Measurements from ENCODE around the gene SUSD1. TPM values are rescaled to one million over a fixed set of nuclear protein-coding genes. Genes with fewer than 3 reads are reported as not detected.
"Not testable (repeated sequence)": the region's sequence is repeated elsewhere in the genome, so short reads cannot be mapped to it uniquely, and the experiment has no call there.

SUSD1 gene
- polyA plus RNA-seq, 3 donors = 31.7 to 41.4 (median 31.8) TPM

DNA sequence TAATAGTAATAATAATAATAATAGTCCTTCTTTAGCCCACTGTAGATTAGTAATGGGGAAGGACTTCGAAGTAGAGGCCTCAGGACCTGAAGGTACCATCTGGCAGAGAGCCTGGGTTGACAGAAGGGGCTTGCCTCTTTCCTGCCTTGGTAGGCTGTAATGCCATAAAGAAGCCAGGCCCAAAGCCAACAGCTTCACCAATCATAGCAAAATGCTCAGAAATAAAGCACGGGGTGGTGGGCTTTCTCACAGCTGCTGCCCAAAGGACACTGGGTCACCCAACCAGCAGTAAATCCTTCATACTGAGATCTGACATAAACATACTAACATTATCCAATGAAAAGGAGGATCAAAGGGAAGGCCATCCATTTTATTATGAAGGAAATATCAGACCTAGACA, 70.7 kb downstream of the SUSD1 start:
- DNase-seq (ENCODE audit: low read depth in 3 of 3, low spot score in 2 of 3) = no peak

DNA sequence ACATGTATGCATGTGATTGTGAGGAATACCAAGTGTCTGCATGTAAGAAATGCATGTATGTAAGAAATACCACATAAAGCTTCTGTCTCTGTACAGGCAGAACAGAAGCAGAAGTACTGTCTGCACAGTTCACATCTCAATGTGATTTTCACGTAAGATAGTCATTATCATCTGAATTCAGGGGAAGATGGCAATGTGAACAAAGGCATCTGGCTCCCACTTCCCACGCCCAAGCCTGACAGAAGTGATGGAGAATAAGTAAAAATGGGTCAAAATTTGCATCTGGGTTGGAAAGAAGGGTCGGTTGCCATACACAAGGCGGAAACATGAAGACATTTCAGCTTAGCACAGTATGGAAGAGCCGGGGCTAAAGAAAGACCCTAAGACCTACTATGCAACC, 71.7 kb downstream of the SUSD1 start:
- no peak for DNase-seq (ENCODE audit: low read depth in 3 of 3, low spot score in 2 of 3)

DNA sequence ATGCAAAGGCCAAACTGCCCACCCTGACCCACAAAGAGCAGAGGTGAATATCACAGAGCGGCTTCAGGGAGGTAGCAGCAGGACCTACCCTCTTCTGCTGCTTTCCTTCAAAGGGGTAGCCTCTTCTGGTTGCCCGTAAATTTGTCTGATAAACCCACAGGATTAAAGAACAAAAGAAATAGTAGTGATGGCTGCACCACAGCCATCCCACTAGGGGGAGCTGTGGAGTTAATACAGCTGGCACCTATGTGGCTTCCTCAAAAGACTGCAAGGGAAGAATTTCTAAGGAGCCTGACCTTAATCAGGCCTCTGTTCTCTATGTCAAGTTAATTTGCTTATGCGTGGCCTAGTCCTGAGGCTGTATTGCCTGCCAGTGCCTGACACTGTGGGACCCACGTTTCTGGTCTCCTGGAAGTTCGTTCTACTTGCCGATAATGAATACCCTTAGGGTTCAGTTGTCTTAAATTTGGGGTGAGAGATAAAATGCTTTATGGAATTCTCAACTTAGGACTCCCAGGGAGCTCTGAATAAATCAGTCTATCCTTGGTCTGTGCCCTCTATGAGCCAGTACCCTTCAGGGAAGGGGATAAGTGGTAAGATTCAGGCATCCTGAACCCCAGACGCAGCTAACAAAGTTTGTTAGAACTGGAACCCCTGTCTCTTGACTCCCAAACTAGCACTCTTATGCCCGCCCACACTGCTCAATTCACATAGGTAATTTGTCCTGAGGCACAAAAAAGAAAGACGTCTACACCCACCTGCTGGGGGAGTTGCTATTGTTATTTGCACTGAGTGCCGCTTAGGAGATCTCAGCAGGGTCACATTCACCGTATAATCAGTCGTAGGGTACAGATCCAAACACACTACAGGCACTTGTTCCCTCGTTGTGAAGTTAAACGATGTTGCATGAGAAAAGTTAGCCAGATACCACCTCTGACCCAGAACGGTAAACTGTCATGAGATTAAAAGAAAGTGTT, 77.1 kb downstream of the SUSD1 start:
- peak in 1 of 3 donors; percentile 65 for DNase-seq (ENCODE audit: low read depth in 3 of 3, low spot score in 2 of 3)

DNA sequence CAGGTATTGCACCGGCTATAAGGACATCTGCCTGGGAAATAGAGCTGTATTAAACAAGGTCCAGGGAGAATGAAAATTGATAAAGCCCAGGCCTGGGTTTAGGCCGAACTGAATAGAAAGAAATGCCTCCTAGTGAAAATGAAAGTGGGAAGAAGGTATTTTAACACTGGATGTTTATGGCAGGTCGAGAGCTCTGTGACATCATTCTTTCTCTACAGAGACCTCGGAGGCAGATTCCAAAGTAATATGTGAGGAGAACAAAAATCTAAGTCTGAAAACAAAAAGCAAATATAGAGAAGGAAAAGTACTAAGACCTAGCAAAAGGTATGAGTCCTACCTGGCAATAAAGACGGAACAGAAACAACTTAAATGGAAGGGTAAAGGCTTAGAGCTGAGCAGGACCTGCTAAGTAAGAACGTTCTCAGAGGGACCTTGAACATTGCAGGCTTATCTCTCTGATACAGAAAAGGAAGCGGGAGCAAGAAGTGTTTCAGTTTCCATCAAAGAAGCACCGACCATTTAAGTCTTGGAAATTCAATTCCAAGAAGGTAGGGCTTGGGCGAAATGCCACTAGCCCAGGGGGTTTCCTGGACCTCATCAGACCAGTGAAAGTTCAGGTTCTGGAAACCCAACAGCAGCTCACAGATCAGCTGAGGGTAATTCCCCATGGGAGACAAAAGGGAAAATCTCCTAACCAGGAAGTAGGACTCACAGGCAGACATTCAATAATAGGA, 80.0 kb downstream of the SUSD1 start:
- no peak for DNase-seq (ENCODE audit: low read depth in 3 of 3, low spot score in 2 of 3)

DNA sequence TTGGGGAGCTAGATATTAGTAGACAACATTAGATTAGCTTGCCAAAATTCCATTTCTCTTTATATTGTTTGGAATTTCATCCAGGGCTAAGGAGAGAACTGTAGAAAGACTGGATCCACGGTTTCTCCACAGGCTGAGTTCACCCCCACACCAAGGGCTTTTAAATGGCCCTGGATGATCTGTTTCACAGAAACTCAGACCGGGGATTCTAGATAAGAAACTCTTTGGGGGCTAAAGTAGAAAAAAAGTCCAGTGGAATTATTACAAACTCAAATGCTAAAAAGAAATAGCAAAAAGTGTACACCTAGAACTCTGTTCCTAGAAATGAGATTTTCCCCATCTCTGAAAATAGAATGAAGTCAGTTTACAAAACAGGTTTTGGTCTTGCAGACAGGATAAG, 80.9 kb downstream of the SUSD1 start:
- DNase-seq (ENCODE audit: low read depth in 3 of 3, low spot score in 2 of 3) = no peak

DNA sequence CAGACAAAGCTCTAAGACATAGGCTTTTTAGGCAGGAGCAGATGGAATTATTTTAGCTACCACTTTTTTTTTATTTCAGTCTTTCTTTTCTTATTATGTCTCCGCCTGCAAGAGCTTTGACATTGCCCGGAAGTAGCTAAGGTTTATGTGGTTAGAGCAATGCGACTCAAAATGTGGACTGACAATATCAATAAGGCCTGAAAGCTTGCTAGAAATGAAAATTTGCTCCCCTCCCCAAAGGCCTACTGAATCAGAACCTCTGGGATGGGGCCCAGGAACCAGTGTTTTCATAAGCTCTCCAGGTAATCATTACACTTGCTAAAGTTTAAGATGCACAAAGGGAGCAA, 81.3 kb downstream of the SUSD1 start:
- no peak for DNase-seq (ENCODE audit: low read depth in 3 of 3, low spot score in 2 of 3)

DNA sequence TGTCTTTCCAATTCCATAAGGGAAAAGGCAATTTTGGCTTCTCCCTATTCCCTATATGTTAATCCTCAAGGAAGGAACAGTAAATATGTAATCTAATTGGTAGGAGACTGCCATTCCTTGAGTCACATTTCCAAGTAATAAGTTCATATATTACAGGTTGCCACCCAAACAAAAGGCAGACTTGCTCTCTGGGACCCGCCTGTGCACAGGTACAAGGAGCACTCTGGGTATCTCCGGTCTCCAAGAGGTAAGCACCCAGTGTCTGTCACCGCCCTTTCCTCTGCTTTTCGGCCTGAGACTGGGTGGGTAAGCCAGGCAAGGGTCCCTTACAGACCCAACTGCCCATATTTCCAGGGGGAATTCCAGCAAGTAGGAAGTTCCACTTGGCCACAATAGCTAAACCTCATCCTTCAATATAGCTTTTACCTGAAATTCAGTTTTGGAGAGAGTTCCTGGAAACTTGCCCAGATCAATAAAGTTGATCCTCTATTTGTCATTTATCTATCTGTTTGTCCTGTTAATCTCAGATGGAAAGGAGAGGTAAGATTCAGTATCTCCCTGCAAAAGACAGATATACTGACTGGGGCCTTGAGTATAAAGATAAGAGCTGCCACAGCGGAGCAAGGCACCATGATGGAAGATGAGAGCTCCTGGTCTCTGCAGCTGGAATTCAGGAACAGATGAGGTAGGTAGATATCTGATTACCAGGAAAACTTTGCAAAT, 81.8 kb downstream of the SUSD1 start:
- DNase-seq (ENCODE audit: low read depth in 3 of 3, low spot score in 2 of 3) = no peak

DNA sequence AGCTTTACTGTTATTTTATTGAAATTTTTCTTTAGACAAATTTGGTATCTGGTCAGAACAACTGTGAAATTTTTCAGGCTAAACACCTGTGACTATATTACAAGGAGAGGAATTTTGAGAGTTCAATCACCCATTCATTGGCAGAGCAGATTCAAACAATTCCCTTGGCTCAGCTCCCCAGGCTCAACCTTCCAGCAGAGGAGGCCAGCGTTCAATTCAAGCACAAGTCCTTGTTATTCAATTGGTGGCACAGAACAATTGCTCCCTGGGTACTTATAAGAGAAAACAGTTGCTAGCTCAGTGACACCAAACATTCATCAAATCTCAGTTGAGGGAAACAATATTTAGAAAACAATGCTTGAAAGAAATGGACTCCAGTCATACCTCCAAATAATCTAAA, 83.3 kb downstream of the SUSD1 start:
- no peak for DNase-seq (ENCODE audit: low read depth in 3 of 3, low spot score in 2 of 3)

DNA sequence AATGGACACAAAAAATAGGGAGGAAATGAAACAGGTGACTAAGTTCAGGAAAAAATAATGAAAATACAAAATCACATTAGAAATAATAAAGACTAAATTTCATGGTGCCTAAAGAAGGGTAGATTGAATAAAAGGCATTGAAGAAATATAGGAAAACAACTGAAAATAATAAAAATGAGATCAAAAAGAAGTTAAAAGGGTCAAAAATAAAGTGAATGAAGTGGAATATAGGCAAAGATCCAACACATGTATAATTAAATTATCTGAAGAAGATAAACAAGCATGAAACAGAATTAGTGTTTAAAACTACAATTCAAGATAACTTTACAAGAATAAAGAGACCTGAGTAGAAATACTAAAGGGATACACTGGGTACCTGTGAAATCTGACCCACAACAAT, 87.6 kb downstream of the SUSD1 start:
- no peak for DNase-seq (ENCODE audit: low read depth in 3 of 3, low spot score in 2 of 3)

DNA sequence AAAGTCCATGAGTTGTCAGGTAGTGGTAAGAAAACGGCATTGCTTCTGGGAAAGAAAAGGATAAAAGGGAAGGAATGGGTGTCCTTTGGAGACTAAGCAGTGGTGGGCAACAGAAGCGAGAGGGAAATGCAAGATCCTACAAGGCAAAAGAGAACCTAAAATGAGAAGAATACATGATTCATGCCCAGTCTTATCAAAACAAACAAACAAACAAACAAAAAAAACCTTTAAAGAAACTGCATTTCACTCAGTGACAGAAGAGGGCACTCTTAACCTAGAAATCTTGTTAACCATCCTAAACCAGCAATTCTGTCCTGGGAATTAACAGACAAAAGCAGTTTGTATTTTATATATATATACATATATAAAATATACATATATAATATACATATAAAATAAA, 88.5 kb downstream of the SUSD1 start:
- no peak for DNase-seq (ENCODE audit: low read depth in 3 of 3, low spot score in 2 of 3)

DNA sequence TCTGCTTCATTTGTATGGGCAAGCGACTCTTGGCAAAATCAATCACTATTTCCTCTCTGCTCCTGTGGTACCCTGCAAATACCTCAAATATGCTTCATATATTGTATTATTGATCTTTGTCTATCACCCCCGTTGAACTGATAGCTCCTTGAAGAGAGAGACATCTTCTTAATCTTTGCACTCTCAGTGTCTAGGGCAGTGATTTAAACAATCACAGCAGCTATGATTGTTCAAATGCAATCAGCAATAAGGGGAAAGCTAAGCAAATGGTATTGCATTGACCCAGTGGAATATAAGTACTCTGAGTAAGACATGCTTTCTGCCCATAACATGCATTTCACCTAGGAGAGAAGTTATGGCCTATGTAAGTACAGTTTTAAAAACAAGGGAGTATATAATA, 90.2 kb downstream of the SUSD1 start:
- DNase-seq (ENCODE audit: low read depth in 3 of 3, low spot score in 2 of 3) = no peak

DNA sequence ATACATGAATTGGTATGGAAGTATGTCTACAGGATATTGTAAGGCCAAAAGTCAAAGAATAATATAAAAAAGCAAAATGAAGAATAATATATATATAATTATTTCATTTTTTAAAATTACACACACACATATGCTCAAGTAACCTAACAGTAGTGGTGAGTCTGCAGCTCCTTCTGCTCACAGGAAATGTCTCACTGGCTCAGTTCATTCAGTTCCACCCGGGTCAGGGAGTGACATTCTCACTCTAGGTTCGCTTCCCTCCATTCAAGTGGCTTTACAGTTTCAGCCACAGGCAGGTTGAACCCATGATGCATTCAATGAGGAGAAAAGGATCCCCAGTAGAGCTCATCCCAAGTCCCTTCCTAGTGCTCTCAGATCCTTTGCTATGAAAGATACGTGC, 90.8 kb downstream of the SUSD1 start:
- DNase-seq (ENCODE audit: low read depth in 3 of 3, low spot score in 2 of 3) = no peak

DNA sequence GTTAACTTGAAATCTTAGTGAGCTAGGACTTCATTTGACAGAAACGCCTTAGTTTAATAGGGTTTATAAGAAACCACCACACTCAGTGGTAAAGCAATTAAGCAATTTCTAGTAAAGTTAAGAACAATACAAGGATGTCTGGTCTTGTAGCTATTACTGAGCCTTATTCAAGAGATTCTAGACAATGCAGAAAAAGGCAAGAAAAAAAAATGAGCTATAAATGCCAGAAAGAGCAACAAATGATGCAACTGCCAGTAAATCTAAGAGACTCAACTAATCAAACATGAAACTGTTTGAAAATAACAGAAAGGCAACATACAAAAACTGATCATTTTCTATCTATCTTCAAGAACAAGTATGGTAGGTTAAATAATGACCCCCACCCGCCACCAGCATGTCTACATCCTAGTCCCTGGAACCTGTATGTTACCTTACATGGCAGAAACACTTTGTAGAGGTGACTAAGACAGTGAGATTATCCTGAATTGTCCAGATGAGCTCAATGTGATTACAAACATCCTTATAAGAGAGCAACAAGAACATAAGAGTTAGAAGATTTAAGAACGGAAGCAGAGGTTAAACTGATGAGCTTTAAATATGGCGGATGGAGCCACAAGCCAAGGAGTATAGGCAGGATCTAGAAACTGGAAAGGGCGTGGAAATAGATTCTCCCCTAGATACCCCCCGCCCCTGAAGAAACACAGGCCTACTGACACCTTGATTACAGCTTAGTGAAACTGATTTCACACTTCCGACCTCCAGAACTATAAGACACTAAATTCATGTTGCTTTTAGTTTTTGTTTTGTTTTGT, 93.0 kb downstream of the SUSD1 start:
- DNase-seq (ENCODE audit: low read depth in 3 of 3, low spot score in 2 of 3) = no peak

DNA sequence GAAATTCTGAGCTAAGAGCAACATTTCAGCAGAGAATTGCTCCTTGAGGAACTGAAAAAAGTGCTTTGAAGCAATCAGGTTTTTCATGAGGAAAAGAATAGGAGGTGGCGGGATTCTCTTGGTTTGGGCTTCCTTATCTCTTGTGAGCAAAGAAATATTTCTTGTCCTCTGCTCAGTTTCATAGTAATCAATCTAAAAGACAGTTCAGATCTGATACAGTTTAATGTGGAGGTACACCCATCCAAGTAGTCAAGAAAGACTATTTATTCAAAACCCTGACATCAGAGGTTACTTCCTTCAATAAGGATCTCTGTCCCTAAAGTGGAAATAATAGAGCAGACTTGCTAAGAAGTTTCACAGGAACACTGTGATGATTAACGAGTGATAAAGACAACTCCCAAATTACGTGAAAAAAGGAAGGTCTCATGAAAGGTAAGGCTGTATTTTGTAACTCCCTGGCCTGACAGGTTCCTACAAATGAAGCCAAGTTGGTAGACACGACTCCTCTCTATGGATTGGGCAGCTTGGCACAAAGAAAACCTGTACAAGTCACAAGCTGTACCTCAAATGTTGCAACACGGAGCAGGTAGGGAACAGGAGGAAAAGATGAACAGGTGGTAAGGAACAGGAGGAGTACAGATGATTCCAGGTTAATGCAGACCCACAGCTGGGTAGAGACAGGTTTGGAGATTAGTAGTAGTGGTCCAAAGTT, 94.1 kb downstream of the SUSD1 start:
- DNase-seq (ENCODE audit: low read depth in 3 of 3, low spot score in 2 of 3) = no peak

DNA sequence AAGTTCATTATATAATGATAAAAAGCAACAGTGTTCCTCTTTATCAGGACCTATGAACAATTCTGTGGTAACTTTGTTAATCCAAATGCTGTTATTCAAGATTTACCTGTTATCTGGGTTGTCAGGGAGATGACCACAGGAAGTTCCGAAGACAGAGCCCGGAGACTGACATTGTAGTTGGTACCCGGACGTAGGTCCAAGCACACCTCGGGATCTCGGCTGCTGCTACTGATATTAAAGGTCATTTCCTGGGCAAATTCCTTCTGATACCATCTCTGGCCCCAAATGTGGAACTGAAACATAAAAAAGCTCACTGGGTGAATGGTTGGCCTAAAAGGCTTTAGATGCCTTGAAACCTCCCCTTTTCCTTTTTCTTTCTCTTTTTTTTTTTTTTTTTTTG, 96.7 kb downstream of the SUSD1 start:
- DNase-seq (ENCODE audit: low read depth in 3 of 3, low spot score in 2 of 3) = no peak

DNA sequence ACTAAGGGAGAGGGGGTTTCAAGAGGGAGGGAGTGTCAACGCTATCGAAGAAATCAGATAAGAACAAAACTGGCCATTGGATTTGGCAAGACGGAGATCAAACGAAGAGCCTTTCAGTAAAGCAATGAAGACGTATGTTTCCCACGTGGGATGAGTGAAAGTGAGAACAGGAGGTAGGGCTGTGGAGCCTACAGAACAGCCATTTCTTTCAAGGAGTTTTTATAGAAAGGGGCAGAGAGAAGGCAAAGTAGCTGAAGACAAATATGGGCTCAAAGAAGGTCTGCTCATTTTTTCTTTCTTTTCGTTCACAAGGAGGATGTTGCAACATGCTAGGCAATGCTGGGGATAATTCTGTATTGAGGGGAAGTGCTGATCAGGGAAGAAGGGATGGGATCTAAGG, 98.3 kb downstream of the SUSD1 start:
- DNase-seq (ENCODE audit: low read depth in 3 of 3, low spot score in 2 of 3) = no peak

DNA sequence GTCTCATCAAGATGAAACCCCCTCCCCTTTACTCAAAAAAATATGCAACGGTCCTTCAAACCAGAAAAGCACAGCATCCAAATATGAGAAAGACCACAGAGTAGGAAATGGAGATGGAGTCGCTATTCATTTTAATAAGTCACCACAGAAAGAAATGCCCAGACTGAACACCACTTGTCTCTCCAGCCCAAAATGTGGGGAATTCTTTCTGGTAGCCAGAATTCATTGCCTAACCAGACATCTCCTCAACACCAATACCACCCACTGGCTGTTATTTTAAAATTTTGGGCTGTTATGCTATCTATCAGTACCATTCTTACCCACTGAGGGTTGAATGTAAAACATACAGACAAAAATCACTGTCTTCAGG, 100.1 kb downstream of the SUSD1 start:
- DNase-seq (ENCODE audit: low read depth in 3 of 3, low spot score in 2 of 3) = no peak

DNA sequence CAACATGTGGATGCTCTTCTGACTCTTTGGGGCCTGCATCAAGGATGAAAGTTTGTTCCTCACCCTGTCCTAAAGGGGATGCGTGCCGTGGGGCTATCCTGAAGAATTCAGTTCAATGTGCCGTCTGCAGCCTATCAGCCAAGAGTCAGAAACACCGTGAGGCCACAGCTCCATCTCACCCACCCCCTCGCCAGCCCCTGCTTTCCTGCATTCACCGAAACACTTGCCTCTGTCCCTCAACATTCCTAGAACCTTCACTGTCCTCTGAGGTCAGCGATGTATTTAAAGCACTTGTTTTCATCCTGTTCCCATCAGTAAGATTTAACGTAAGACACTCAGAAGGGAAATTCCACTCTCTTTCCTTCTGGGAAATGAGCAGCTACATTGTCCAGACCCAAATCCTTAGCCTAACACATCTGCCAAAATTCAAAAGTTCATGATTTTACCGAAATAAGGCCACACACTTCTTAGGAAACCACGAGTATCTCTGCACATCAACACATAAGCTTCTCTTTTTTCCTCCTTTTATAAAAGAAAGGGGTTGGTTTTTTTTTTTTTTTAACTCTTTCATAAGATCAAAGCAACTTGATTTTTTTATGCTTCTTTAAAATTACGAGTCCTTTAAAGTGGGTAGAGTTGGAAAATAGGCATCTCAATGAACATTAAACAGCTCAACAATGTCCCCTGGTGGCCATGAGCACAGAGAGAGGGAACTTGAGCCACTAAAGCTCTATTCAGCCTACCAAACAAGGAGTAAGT, 100.7 kb downstream of the SUSD1 start:
- peak in 2 of 3 donors; percentile 54 to 63 for DNase-seq (ENCODE audit: low read depth in 3 of 3, low spot score in 2 of 3)

DNA sequence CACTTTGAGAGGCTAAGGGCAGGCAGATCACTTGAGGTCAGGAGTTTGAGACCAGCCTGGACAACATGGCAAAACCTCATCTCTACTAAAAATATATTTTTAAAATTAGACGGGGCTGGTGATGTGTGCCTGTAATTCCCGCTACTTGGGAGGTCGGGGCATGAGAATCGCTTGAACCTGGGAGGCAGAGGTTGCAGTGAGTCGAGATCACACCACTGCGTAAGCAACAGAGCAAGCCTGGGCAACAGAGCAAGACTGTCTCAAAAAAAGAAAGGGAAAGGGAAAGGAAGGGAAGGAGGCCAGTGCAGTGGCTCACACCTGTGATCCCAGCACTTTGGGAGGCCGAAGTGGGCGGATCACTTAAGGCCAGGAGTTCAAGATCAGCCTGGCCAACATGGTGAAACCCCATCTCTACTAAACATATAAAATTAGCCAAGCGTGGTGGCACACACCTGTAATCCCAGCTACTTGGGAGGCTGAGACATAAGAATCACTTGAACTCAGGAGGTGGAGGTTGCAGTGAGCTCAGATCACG, 101.4 kb downstream of the SUSD1 start:
- not testable (repeated sequence) for DNase-seq (ENCODE audit: low read depth in 3 of 3, low spot score in 2 of 3)

Data from right renal cortex interstitium (tissue), 3 donors.